ENCODE results near the gene TECTB.

- TF ChIP-seq GATA3 (IDR thresholded peaks at IDR 0.05; ENCODE audit: low read depth, low read length) (no peak), GATA2 (IDR thresholded peaks at IDR 0.05; ENCODE audit: low read depth, low read length) (no peak)
These were observed 34.5 kb upstream of the TECTB start for GRCh38 chr10:112248584-112249295.

Data from SH-SY5Y (cell line).